HPDE6-E6E7 (cell line): ENCODE measurements around the gene BEST2.

Source experiments
- DNase-seq: peaks from one replicate; pipeline ENCODE4 v3.0.0; 2011; ENCODE audit warnings: missing footprints; ENCODE audit errors: extremely low spot score

Gene BEST2

GRCh38 chr19:12730064-12730463 is 21.5 kb upstream of the BEST2 start:
- no peak for DNase-seq

DNA sequence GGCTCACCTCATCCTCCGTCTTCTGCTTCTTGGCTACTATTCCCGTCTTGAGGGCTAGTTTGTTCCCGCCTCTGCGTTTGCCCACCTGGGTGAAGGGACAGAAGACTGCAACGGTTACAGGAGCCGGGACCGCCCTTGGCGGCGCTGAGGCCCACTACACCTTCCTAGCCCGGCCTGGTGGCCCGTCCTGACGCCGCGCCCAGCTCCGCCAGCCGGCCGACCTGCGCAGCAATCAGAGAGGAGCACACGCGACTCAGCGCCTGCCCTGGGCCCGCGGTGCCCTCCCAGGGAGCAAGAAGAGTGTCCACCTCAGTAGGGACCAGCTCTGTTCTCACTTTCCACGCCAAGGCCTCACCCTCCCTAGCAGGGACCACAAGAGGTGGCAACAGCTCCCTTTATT is 20.3 kb upstream of the BEST2 start:
- no peak for DNase-seq

GRCh38 chr19:12733369-12734214 is 18.0 kb upstream of the BEST2 start:
- DNase-seq: no peak

GRCh38 chr19:12736995-12737834 is 14.4 kb upstream of the BEST2 start, which contains the start of gene GET3:
Gene GET3 (plus strand): TSS chr19:12737497. CDS start chr19:12737506, 9 bp downstream.
- DNase-seq: peak; percentile 99

- DNase-seq: no peak
Observed at GRCh38 chr19:12737835-12738351, 13.7 kb upstream of the BEST2 start.

- no peak for DNase-seq
Observed at GRCh38 chr19:12745166-12745897, 6.3 kb upstream of the BEST2 start.

GRCh38 chr19:12748489-12748888 is 3.1 kb upstream of the BEST2 start:
- DNase-seq: no peak

- no peak for DNase-seq
Observed at GRCh38 chr19:12749938-12750521, 1.6 kb upstream of the BEST2 start.

GRCh38 chr19:12750851-12751250 is 740 bp upstream of the BEST2 start:
- DNase-seq: no peak

- no peak for DNase-seq
Observed at GRCh38 chr19:12752056-12752781, 628 bp downstream of the BEST2 start.

GRCh38 chr19:12754465-12755196 is 3.0 kb downstream of the BEST2 start:
- no peak for DNase-seq

- no peak for DNase-seq
Observed at GRCh38 chr19:12756150-12756883, 4.7 kb downstream of the BEST2 start.

GRCh38 chr19:12757544-12758274 is 6.1 kb downstream of the BEST2 start:
- DNase-seq: no peak

- no peak for DNase-seq
Observed at GRCh38 chr19:12759686-12760085, 8.1 kb downstream of the BEST2 start.

DNA sequence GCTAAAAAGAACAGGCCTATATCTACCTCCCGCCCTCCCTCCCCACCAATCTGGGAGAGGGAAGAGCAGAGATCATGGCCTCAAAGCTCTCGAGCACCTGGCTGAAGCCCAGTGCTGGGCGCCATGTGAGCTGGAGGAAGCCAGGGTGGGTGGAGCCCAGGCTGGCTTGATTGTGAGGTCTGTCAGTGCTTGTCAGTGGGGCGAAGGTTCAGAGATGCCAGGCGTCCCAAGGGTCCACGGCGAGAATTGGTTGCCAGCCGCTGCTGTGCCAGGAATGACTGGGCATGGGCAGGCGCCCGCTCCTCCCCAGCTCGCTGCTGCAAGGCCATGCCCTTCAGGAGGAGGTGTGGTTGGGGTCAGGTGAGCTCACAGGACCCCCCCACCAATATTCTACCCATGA is 11.5 kb downstream of the BEST2 start:
- DNase-seq: no peak

- DNase-seq: no peak
Observed at GRCh38 chr19:12764698-12765097, 13.1 kb downstream of the BEST2 start.

- no peak for DNase-seq
Observed at GRCh38 chr19:12766051-12766521, 14.5 kb downstream of the BEST2 start.

DNA sequence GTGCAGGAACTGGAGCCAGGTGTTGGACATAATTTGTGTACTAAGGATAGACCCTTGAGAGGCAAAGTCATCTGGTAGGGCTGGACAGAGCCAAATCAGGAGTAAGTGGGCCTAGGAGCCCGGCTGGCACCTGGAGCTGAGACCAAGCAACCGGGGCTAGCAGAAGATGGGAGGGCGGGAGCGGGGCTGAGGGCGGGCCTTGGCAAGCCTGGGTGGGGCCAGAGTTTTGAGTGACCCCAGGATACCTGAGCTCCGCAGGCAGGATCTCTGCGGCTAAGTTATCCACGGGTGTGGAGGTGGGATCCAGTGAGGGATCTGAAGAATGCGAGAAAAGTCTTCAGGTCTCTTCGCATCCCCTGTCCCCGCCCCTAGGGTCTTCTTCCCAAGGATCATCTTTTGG is 15.6 kb downstream of the BEST2 start:
- no peak for DNase-seq

DNA sequence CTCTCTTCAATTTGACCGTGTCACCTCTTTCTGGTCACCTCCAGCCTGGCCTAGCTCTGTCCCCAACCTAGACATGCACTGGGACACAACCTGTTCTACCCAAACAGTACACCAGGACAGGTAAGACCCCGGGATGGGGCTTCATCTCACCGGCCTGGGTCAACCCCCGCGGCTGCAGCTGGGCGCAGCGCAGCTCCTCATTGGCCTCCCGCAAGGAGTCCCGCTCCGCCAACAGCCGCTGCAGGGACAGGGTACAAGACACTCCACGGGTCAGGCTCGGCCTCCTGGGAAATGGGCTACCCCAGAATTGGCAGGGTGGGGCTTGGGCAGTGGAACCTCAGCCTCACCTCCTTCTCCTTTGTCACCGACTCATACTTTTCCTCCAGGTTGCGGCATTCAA is 16.1 kb downstream of the BEST2 start:
- no peak for DNase-seq
